GM18909 (cell line): ENCODE results near the gene SMIM17.
"Not testable (repeated sequence)": the region's sequence is repeated elsewhere in the genome, so short reads cannot be mapped to it uniquely, and the experiment has no call there.

ENCODE experiments used
- ATAC-seq: cut with Tn5 transposase; IDR thresholded peaks from one replicate; pipeline ENCODE4 v1.9.1; 2021; ENCODE audit warnings: mild to moderate bottlenecking; ENCODE audit not compliant: unreplicated experiment, poor library complexity

Gene SMIM17

DNA sequence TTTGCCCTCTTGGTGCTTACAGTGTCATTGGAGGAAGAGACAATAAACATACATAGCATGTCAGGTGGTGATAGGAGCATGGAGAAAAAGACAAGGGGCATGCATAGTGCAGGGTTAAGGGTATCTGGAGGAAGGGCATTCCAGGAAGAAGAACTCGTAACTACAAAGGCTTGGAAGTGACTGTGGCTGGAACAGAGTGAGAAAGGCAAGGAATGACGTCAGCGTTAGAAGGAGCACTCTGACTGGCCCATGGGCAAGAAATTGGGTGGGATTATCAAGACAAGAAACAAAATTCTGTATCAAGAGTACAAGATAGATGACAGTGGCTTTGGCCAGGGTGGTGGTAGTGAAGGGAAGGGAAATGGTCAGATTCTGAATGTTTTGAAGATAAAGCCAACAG, 11.2 kb downstream of the SMIM17 start:
- ATAC-seq: no peak

DNA sequence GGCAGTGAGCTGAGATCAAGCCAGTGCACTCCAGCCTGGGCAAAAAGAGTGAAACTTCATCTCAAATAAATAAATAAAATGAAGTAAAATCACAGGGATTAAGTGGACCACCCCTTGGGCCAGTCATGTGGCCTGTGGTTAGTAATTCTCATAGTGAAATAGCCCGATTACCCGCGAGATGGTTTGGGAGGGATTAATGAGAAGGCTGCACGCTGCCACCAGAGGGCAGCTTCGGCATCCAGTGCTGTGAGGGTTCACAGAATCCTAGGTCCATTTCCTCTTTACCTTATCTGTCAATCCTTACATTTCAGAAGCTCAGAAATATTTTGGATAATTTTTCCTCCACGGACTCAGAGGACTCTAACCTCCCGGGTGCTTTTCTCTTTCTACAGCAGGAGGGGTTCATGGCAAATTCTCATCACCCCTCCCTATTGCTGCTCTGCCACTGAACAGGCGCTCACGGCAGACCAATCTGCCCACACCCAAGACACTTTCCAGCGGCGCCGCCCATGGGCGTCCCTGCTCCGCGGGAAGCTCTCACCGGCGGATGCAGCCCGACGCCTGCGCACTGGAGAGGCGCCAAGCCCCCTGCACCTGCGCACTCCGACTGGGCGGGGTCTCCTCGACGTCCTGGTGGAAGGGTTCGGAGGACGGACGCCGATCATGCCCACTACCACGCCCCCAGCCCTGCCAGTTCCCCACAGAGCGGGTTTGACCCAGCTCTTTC, 17.6 kb downstream of the SMIM17 start:
- ATAC-seq: no peak

DNA sequence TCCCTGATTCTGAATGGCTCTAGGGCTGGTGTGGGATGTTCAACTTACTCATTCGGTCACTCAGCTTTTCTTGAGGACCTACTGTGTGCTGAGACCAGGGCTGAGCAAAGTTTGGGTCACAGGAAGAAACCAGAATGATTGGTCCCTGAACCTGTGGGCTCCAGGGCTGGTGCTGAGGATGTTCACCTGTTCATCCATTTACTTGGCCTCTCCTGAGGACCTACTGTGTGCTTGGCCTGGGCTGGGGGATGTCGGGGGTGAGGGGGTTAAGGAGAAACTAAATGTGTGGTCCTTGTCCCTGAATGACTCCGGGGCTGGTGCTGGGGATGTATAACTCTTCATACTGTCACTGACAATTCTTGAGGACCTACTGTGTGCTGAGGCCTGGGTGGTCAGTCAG, 18.3 kb downstream of the SMIM17 start:
- ATAC-seq: no peak

DNA sequence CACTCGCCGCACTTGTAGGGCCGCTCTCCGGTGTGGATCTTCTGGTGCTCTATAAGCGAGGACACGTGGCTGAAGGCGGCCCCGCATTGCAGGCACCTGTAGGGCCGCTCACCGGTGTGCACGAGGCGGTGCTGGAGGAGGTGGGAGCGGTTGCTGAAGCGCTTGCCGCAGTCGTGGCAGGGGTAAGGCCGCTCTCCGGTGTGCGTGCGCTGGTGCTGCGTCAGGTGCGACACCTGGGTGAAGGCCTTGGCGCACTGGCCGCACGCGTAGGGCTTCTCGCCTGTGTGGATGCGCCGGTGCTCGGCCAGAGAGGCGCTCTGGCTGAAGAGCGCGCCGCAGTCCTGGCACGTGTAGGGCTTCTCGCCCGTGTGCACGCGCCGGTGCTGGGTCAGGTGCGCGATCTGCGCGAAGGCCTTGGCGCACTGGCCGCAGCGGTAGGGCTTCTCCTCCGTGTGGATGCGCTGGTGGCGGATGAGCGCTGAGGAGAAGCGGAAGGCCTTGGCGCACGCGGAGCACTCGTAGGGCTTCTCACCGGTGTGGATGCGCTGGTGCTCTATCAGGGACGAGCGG, 21.1 kb downstream of the SMIM17 start:
- ATAC-seq: no peak

DNA sequence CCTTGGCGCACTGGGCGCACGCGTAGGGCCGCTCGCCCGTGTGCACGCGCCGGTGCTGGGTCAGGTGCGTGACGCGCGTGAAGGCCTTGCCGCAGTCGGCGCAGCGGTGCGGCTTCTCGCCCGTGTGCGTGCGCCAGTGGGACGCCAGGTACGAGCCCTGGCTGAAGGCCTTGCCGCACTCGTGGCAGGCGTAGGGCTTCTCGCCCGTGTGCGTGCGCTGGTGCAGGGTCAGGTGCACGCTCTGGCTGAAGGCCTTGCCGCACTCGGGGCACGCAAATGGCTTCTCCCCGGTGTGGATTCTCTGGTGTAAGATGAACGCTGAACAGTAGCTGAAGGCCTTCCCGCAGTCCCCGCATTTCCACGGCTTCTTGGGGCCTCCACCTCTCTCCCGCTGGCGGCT, 21.6 kb downstream of the SMIM17 start:
- ATAC-seq: no peak

DNA sequence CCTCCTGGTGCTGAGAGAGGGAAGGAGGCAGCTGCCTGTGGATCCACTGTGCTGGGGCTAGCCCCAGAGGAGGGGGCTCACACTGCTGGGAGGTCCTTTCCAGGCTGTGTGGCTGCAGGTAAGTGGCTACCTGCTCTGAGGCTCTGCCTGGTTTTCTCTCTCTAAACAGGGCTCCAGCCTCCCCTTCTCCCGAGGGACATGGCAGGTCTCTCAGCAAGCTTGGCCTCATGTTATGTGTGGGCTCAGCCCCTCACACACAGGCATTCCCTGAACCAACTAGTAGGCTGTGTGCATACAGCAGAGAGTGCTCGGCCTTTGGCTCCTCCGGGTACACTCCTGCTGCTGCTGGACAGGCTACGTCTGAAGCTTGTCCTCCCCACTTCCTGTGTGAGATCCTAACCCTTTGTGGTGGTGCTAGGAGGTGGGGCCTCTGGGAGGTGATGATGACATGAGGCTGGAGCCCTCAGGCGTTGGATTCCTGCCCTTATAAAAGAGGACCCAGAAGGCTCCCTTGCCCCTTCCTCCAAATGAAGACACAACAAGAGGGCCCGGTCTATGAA, 24.4 kb downstream of the SMIM17 start:
- ATAC-seq: no peak

DNA sequence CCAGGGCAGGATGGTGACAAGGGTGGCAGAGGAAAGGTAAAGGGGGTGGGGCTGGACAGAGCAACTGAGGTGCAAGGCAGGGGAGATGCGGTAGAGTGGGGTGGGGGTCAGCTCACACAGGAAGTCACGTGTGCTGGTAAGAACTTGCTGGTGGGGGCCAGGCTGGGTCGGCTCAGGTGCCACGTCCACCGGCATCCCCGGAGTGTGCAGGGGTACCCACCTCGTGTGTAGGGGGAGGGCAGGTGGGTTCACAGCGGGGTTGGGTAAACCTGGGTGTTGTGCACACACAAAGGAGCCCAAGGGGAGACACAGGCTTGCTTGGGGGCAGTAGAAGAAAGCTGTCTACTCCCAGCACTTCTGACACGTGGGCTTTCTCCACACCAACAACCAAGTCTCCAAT, 25.7 kb downstream of the SMIM17 start:
- ATAC-seq: no peak

DNA sequence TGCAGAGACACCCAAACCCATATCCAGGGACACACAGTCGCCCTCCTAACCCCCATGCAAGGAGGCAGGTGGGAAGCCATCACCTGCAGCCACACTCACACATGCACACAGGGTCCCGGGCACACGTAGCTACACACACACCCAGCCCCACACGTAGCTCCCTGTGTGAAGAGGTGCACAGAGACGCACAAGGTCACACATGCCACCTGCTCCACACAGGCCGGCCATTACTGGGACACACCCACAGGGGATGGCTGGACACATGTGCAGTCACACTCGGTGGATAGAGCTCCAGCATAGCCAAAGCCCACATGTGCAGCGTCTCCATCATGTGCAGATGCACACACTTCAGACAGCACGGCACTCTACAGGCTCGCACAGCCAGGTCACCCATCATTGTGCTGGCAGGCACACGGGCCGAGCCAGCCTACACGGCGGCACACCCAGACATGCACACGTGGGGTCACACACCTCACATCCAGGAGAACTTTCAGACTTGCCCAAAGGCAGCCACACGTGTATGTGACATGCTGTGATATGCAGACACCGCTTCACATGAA, 27.5 kb downstream of the SMIM17 start:
- no peak for ATAC-seq

DNA sequence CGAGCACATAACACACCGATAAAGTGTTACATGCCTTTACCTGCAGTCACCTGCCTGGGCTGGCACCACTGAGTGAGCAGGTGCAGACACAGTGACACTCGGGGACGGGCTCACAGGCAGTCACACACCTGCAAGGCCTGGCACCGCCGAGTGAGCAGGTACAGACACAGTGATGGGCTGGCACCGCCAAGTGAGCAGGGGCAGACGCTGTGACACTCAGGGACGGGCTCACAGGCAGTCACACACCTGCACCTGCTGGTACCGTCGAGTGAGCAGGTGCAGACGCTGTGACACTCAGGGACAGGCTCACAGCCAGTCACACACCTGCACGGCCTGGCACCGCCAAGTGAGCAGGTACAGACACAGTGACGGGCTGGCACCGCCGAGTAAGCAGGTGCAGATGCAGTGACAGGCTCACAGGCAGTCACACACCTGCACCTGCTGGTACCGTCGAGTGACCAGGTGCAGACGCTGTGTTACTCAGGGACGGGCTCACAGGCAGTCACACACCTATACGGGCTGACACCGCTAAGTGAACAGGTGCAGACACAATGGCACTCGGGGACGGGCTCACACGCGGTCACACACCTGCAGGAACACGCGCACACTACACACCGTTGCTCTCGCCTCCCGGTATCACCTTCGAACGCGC, 28.1 kb downstream of the SMIM17 start:
- no peak for ATAC-seq

DNA sequence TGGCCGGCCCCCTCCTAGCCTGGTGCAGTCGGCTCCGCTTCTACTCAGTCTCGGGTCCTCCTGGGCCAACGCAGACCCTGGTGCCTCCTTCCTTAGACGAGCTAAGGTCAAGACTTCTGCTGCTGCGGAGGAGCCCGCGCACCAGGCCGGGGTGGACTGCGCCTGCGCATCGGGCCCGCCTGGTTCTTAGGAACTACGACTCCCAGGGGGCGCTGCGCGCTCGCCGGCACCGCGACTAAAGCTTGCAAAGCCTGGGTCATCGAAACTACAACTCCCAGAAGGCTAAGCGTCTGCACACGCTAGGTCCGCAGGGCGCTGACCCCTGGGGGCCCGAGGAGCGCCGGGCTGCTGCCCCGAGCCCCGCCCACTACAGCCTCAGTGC, 28.6 kb downstream of the SMIM17 start, which contains the start of gene ZNF835:
TSS of gene ZNF835 (minus strand) at position 145 of the 382 bp plus-strand sequence. CDS start 6,559 bp downstream, outside the sequence.
- ATAC-seq: no peak

DNA sequence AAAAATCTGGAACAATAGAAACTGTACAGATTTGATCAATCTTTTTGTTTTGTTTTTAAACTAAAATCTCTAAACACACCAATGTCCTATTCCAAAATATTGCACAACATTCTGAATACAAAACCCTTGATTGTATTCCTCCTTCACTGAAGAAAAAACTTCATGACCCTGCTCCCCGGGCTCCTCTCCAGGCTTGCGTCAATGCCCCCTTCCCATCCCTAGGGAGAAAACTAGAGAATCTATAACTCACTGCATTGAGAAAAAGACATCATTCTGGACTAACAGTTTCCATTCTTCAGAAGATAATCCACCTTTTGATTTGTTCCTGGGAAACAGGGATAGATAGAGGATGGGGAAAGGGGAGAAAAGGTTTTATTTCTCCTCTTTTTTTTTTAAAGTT, 29.7 kb downstream of the SMIM17 start:
- ATAC-seq: not testable (repeated sequence)

DNA sequence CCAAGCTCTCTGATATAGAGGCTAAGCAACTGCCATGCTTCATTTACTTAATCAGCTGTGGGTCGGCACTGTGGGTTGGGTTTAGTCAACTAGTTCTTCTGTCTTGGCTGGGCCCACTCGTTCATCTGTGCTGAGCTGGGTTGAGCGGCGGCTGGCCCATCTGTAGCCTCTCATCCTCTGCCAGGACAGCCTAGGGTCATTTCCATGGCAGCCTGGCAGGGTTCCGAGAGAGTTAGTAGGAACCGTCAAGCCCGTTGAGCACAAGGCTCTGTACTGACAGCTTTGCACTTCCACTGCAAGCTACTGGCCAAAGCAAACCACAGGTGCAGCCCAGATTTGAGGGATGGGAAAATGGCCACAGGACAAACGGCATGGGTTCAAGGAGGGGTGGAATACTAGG, 35.2 kb downstream of the SMIM17 start:
- ATAC-seq: no peak

DNA sequence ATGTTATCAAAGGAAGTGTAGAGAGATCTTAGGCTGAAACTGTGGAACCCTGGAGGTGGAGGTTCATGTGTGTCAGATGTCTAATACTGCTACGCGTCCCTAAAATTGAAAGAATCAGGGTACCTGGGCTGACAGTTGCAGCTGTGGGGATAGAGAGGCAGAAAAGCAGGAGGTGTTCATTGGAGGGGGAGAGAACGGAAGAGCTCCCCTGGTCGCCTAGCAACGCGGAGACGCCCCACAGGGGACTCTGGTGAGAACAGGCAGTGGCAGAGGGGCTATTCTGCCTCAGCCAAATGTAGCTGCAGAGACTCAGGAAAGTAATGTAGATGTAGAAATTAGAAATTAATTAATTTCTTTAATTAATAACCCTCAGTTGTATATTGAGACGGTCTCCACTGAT, 38.7 kb downstream of the SMIM17 start:
- no peak for ATAC-seq

DNA sequence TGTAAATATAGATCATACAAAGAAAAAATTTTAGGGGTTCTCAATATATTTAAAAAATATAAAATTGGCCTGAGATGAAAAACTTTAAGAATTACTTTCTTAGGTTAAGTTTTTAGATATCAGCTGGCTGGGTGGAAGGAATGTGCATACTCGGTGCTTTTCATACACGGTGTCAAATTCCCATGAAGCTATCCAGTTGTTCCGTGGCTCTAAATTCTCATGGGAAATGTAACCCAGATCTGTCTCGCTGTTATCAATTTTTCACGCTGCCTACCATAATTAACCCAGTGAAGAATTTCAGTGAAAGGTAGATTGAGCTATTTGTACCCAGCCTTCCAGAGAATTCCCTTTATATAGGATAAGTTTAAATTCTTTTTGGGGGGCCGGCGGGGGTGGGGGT, 40.2 kb downstream of the SMIM17 start:
- no peak for ATAC-seq

DNA sequence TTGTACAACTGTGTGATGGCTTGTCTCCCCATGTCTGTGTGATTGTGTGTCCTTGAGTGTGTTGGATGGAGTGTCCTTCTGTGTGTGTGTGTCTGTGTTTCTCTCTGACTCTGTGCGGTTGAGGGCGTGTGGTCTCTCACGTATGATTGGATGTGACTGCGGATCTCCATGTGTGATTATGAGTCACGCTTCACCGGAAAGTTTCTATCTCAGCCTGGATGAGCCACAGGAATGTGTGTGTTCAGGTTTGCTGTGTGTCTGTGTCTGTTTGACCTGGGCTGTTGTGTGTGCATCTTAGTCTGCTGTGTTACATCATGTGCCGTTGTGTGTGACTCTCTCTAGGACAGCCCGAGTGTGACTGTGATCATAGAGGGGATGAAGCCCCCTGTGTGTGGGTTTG, 44.1 kb downstream of the SMIM17 start:
- no peak for ATAC-seq

DNA sequence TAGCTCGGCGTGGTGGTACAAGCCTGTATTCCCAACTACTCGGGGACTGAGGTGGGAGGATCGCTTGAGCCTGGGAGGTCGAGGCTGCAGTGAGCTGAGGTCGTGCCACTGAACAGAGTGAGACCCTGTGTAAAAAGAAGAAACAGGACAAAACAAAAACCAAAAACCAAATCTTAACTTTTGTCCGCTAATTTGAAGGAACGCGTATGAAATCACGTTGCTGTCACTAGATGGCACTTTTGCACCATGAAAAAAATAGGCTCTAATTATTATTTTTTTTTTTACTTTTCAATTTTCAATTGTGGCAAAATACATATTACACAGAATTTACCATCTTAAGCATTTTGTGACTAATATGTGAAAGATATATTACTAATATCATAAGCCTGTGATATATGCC, 46.2 kb downstream of the SMIM17 start:
- ATAC-seq: no peak

DNA sequence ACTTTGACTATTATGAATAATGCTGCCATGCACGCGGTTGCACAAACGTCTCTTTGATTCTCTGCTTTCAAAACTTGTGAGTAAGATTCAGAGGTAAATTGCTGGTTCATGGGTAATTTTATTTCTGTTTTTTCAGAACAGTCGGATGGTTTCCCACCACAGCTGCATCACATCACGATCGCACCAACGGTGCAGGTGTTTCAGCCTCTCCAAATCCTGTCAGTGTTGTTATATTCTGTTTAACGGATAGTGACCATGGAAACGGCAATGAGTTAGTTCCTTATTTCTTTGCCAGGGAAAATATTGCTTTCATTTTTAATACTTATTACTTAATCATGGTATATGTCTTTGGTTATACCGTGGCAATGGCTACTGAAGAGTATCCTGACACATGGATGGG, 47.7 kb downstream of the SMIM17 start:
- ATAC-seq: no peak

DNA sequence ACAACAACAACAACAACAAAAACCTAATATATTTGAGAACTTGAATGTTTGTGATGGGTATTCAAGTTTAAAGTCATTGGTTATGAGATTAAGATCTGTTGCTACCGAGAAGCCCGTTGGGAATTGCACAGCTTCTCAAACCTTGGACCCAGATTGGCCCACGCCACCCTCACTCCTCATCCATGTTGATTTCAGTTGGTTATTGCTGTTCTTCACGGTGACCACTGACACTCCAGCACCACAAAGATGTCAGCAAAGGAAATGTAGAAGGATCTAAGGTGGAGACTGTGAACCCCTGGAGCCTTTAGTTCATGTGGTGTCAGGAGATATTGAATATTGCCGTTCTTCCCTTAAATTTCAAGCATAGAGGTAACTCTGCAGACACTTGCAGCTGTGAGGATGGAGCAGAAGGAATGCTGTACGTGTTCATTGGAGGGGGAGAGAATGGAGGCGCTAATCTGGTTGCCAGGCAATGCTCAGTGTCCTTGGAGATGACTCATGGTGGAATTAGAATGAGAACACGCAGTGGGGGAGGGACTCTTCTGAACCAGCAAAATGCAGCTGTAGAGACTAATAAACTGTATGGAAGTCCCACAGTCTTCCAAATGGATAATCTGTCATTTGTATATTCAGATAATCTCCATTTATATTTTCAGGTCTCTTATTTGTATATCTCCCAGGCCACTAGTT, 49.4 kb downstream of the SMIM17 start:
- no peak for ATAC-seq

DNA sequence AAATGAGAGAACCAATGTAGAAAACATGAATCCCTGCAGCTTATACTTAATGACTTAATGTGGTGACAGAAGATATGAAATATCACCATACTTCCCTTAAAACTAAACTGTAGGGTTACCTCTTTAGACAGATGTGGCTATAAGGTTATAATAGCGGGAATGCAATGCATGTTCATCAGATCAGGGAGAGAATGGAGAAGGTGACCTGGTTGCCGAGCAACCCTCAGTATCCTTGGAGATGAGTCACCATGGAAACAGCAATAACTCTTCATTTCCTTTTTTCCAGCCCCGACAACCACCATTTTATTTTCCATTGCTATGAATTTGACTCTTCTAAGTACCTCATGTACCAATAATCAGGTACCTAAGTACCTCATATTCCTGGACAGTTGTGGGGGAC, 56.6 kb downstream of the SMIM17 start:
- no peak for ATAC-seq

DNA sequence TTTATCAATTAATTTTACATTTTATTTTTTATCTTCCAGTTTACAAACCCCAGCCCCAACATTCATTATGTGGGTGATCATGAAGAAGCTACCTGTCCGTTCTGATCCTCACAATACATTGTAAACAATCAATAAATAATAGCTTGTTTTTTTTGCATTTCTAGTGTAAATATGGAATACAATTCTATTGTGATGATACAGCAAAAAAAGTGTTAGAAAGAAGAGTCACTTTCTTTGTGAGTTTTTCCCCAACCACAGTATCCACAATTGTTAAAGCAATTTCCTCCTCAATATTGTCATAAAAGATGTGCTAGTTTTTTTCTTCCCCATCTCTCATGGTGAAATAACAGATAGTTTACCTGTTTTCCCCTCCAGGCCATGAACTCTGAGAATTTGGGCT, 58.9 kb downstream of the SMIM17 start:
- no peak for ATAC-seq

DNA sequence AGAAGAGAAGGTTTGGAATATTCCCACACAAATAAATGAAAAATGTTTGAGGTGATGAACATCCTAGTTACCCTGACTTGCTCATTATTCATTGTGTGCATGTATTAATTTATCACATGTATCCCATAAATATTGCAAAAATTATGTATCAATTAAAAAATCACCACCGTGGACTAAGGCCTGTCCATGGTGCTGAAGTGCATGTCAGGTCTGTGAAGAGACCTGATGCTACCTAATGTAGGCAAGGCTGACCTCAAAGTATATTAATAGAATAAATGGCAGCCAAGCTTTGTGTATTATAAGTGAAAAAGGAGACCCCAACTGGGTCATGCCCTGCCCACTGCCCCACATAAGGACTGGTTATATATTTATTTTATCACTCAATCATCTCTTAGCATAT, 63.0 kb downstream of the SMIM17 start:
- ATAC-seq: no peak
